GM13976 (cell line): ENCODE results near the gene ZNF619.
A peak's percentile ranks its signal among the peaks of the same experiment; 100 is the strongest.
"Not testable (repeated sequence)": the region's sequence is repeated elsewhere in the genome, so short reads cannot be mapped to it uniquely, and the experiment has no call there.

Experiments used
- DNase-seq: peaks from one replicate; pipeline ENCODE4 v3.0.0; 2012; ENCODE audit warnings: low spot score
- CTCF ChIP-seq: IDR thresholded peaks from 2 replicates; pipeline ENCODE4 v1.5.1; 2012; ENCODE audit warnings: borderline replicate concordance, mild to moderate bottlenecking; ENCODE audit not compliant: insufficient read depth; ENCODE audit errors: extremely low read depth, missing control alignments, control extremely low read depth
- in situ Hi-C: fragments of 300-500 bp; cut with MboI; formaldehyde crosslinking; loops from one replicate; pipeline ENCODE4 v1.12.0; 2022; ENCODE audit warnings: low sequenced_read_pairs, mixed read lengths, inconsistent platforms; ENCODE audit not compliant: unreplicated experiment

ZNF619 gene

GRCh38 chr3:40456940-40457823 is 19.7 kb upstream of the ZNF619 start, which contains the start of gene RPL14:
Gene RPL14, plus strand, starts transcription at chr3:40457339. Its CDS starts 133 bp downstream, at chr3:40457472.
- DNase-seq: peak; percentile 94
- TF ChIP-seq CTCF: no peak
- in situ Hi-C loops: no loop called here

DNA sequence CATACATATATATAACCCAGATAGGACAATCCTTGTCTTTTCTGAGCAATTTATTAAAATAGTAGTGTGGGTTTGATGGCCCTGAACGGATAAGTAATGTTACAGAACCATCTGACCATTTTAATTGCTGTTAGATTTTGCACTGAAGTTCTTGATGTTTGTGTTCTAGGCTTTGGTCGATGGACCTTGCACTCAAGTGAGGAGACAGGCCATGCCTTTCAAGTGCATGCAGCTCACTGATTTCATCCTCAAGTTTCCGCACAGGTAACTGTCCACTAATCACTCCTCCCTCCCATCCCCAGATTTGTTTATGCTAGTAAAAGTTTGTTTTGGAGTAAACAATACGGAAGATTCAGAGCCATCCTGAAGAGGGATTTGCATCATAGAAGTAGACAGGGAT is 18.4 kb upstream of the ZNF619 start:
- TF ChIP-seq CTCF: no peak
- DNase-seq: no peak
- in situ Hi-C loops: no loop called here

DNA sequence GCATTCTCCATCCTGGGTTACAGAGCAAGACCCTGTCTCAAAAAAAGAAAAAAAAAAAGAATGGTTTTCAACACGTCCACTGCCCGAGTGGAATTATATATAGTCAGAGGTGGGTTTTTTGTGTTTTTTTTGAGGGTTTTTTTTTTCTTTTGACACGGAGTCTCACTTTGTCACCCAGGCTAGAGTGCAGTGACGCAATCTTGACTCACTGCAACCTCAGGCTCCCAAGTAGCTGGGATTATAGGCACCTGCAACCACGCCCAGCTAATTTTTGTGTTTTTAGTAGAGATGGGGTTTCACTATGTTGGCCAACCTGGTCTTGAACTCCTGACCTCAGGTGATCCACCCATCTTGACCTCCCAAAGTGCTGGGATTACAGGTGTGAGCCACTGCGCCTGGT is 16.4 kb upstream of the ZNF619 start:
- DNase-seq, in situ Hi-C loops: not testable (repeated sequence)

- in situ Hi-C loops: no loop called here
- DNase-seq: no peak
- TF ChIP-seq CTCF: no peak
Observed at GRCh38 chr3:40461161-40461560, 15.8 kb upstream of the ZNF619 start.

DNA sequence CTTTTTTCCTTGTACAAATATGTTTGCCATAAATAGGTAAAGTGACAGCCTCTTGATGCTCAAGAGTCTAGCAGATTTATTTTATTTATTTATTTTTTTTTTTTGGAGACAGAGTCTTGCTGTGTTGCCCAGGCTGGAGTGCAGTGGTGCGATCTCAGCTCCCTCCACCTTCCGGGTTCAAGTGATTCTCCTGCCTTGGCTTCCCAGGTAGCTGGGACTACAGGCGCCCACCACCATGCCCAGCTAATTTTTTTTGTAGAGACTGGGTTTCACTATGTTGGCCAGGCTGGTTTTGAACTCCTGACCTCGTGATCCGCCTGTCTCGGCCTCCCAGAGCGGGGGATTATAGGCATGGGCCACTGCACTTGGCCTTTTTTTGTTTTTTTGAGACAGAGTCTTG is 14.1 kb upstream of the ZNF619 start:
- in situ Hi-C loops, DNase-seq: not testable (repeated sequence)

- no peak for TF ChIP-seq CTCF
- in situ Hi-C loops: no loop called here
- no peak for DNase-seq
Observed at GRCh38 chr3:40463579-40463978, 13.3 kb upstream of the ZNF619 start.

- in situ Hi-C loops: no loop called here
- no peak for DNase-seq
- TF ChIP-seq CTCF: no peak
Observed at GRCh38 chr3:40464339-40465110, 12.4 kb upstream of the ZNF619 start.
